Brain microvascular endothelial cell (primary cell): ENCODE data around the gene KRTAP5-9.
"Not testable (repeated sequence)": the region's sequence is repeated elsewhere in the genome, so short reads cannot be mapped to it uniquely, and the experiment has no call there.

Experiments used
- DNase-seq: peaks from one replicate; pipeline ENCODE4 v3.0.0-alpha.2; 2020
- H3K27ac ChIP-seq: fragments of 250-450 bp; sonication (Bioruptor Pico); 2 replicates; pipeline ENCODE4 v1.5.1; 2020; ENCODE audit warnings: mild to moderate bottlenecking, moderate library complexity
- H3K27me3 ChIP-seq: fragments of 250-450 bp; sonication (Bioruptor Pico); replicated peaks from 2 replicates; pipeline ENCODE4 v1.5.1; 2020; ENCODE audit warnings: mild to moderate bottlenecking
- H3K36me3 ChIP-seq: fragments of 250-450 bp; sonication (Bioruptor Pico); replicated peaks from 2 replicates; pipeline ENCODE4 v1.5.1; 2020; ENCODE audit warnings: mild to moderate bottlenecking
- H3K4me3 ChIP-seq: 2 replicates; pipeline ENCODE4 v1.5.1; 2011; ENCODE audit warnings: low read depth, mild to moderate bottlenecking, control low read depth, low read length, moderate library complexity
- in situ Hi-C: cut with HindIII; loops from 2 replicates; pipeline ENCODE4 v1.10.0; 2017; ENCODE audit warnings: low sequenced_read_pairs, low pct_ligation_motif_present
- TF ChIP-seq, protein P1 (sequence below): IDR thresholded peaks from 2 replicates; pipeline ENCODE4 v1.5.1; 2011; ENCODE audit warnings: low read depth, mild to moderate bottlenecking, moderate library complexity, low read length, control low read depth, inconsistent platforms; ENCODE audit errors: missing control alignments

KRTAP5-9 gene

DNA sequence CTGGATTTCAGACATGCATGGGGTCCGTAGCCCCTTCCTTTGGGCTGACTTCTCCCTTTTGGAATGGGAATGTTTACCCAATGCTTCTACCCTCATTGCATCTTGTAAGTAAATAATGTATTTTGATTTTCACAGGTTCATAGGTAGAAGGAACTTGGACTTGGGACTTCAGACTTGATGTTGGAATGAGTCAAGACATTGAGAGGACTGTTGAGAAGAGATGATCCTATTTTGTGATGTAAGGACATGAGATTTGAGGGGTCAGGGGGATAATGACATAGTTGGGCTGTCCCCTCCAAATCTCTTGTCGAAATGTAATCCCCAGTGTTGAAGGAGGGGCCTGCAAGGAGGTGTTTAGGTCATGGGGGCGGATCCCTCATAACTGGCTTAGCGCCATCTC, 16.2 kb downstream of the KRTAP5-9 start:
- in situ Hi-C loops: no loop called here
- Histone ChIP-seq H3K36me3 (no peaks in the 10 kb centered on the region), H3K4me3 (no peak overlapping the region), H3K27ac (no peak overlapping the region), H3K27me3 (no peaks in the 10 kb centered on the region)
- TF ChIP-seq, protein P1, sequence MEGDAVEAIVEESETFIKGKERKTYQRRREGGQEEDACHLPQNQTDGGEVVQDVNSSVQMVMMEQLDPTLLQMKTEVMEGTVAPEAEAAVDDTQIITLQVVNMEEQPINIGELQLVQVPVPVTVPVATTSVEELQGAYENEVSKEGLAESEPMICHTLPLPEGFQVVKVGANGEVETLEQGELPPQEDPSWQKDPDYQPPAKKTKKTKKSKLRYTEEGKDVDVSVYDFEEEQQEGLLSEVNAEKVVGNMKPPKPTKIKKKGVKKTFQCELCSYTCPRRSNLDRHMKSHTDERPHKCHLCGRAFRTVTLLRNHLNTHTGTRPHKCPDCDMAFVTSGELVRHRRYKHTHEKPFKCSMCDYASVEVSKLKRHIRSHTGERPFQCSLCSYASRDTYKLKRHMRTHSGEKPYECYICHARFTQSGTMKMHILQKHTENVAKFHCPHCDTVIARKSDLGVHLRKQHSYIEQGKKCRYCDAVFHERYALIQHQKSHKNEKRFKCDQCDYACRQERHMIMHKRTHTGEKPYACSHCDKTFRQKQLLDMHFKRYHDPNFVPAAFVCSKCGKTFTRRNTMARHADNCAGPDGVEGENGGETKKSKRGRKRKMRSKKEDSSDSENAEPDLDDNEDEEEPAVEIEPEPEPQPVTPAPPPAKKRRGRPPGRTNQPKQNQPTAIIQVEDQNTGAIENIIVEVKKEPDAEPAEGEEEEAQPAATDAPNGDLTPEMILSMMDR: no peak
- DNase-seq: no peak

DNA sequence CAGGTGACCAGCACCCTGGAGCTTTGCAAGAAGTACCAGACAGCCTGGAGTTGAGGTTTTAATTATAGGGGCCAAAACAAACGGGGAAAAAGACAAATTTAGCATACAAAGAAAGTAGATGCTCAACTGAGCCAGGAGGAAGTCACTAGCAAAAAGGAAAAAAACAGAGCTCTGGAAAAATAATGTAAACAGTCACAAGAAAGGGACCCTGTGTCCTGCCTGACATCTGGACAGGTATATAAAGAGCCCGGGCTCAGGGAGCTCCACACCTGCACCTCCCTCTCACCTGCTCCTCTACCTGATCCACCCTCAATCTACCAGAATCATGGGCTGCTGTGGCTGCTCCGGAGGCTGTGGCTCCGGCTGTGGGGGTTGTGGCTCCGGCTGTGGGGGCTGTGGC, 17.0 kb downstream of the KRTAP5-9 start, which contains the start of gene KRTAP5-10:
KRTAP5-10 (plus strand) TSS at position 301 of the 400 bp plus-strand sequence; CDS start at position 326, 25 bp downstream.
- no peaks in the 10 kb centered on the region for H3K36me3 ChIP-seq
- no peak within 1 kb of the TSS for H3K27ac ChIP-seq
- no peaks in the 10 kb centered on the region for H3K27me3 ChIP-seq
- TF ChIP-seq, protein P1: no peak
- no peak for DNase-seq
- no peak within 1 kb of the TSS for H3K4me3 ChIP-seq
- in situ Hi-C loops: no loop called here

DNA sequence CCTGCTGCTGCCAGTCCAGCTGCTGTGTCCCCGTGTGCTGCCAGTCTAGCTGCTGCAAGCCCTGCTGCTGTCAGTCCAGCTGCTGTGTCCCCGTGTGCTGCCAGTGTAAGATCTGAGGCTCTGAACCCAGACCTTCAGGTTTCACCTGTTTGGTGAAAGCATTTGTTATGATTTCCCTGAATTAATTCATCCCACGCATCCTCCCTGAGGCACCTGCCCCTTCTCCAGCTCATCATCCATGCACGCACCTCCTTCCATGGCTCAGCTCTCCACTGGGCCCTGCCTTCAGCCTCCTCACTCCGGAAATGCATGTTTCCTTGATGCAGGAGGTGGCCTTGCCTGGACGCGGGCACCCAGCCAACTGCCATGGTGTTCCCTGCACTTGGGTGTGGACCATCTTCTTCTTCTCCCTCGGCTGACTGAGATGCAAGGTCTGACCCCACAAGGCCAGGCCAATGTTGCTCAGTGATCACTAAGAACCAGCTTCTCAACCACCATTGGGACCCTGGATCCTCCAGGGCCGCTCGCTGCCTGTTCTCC, 17.9 kb downstream of the KRTAP5-9 start:
- TF ChIP-seq, protein P1: no peak
- no peak overlapping the region for H3K4me3 ChIP-seq
- in situ Hi-C loops: no loop called here
- no peak overlapping the region for H3K27ac ChIP-seq
- DNase-seq: no peak
- H3K27me3 ChIP-seq: no peaks in the 10 kb centered on the region
- no peaks in the 10 kb centered on the region for H3K36me3 ChIP-seq

DNA sequence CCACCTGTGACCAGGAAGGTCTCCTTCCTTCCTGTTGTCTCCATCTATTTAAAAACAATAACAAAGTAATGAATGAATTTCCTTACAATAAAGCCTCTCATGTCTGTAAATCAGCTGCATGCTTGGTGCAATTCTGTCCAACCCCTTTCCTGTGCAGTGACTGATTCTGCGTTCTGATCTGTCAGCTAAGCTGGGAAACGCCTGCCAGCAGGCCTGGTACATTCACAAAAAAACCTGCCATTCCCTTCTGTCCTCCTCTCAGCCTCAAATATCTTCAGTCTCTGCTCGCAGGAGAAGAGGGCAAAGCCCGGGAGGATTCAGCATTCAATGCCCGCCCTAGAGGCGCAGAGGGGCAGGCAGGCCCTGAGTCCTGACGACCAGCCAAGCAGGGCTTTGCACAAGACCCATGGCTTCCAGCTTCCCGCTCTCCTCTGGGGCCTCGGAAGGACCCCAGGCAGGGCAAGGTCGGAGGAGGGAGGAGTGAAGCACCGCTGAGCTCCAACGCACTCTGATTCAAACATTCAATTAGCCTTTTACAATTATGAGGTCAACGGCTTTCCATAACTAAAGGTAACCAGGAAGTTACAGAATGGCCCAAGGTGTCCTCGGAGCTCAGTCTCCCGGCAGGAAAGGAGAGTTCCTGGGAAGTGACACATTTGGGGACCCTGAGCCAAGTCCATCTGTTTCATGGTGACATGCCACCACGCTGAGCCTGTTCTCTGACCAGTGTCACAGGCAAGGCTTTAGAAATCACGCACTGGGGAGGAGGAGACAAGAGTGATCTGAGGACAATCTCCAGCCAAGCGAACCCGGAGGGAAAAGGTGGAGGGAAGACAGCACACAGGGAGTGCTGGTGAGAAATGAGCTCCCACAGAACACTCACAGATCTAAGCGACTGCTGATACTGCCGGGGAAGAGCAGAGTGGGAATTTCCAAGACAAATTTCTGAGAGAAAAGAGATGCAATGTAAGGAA, 18.7 kb downstream of the KRTAP5-9 start:
- in situ Hi-C loops, DNase-seq, H3K36me3 ChIP-seq, H3K4me3 ChIP-seq, H3K27me3 ChIP-seq, H3K27ac ChIP-seq: not testable (repeated sequence)

DNA sequence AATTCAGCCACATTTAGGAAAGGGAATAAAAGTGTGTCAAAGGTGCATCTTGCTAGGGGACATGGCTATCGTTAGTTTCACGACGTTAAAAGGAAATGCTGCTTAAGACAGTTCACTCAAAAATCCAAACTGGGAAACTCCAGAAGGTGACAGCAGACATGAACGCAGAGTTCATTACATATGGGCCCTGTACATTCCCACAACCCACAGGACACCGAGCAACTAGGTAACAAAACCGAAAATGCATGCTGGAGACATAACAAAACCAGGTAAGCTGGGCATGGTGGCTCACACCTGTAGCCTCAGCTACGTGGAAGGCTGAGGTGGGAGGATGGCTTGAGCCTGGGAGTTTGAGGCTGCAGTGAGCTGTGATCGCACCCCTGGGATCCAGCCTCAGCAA, 19.4 kb downstream of the KRTAP5-9 start:
- H3K27ac ChIP-seq, H3K36me3 ChIP-seq, DNase-seq, H3K27me3 ChIP-seq, in situ Hi-C loops, H3K4me3 ChIP-seq: not testable (repeated sequence)

DNA sequence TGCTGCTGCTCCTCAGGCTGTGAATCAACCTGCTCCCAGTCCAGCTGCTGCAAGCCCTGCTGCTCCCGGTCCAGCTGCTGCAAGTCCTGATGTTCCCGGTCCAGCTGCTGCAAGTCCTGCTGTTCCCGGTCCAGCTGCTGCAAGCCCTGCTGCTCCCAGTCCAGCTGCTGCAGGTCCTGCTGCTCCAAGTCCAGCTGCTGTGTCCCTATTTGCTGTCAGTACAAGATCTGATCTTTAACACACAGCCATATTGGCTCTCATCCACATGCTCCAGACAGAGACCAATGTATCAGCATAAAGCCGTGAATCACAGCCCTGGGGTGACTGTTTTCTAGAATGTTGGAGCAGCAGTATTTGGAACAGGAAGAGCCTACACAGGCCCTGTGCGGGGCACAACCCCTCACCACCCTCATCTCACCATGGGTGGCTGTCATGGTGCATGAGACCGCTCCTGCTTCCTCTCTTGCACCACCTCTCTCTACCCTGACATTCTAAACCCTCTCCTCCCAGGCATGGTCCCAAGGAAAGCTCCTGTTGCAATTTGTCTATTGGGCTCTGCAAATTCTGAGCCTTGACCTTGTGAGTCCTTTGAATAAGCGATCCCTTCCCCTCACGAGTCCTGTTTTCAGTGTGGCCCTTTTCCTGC, 20.6 kb downstream of the KRTAP5-9 start:
- Histone ChIP-seq H3K36me3 (no peaks in the 10 kb centered on the region), H3K27ac (no peak overlapping the region), H3K27me3 (no peaks in the 10 kb centered on the region), H3K4me3 (no peak overlapping the region)
- in situ Hi-C loops: no loop called here
- TF ChIP-seq, protein P1: no peak
- DNase-seq: peak; percentile 10

DNA sequence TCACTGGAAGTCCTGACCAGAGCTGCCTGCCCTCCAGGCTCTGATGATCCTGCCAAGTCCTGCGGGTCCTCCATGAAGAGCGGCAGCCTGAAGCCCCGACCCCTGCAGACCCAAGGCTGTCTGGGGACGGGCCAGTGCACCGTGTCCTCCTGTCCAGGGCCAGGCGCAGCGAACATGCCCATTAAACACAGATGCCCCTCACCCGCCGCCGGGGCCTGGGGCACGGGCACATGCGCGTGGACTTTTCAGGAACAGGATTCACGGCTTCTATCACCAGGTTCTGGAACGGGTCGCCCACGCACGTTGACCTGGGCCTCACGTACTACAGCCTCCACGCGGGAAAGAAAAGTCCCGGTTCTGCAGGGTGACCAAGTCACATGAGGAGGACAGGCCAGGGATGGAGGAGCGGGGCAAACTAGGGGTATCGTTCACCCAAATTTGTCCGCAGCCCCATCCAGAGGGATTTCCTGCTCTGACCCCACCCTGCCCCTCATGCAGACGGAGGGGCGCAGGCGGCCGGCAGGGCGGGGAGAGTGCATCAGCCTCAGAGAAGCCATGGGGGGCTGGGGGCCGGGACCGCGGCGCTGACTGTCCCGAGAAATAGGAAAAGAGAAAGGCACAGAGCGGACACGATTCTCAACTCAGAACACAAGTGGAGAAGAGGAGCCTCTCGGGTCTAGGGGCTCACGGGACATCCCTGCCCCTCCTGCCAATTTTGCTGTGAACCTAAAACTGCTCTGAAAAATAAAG, 23.1 kb downstream of the KRTAP5-9 start:
- H3K36me3 ChIP-seq, DNase-seq, H3K27ac ChIP-seq, H3K27me3 ChIP-seq, H3K4me3 ChIP-seq, in situ Hi-C loops: not testable (repeated sequence)
